Prostate gland (tissue), 2 donors: Measurements from ENCODE around the gene SSBP3. TPM values are rescaled to one million over a fixed set of nuclear protein-coding genes. Genes with fewer than 3 reads are reported as not detected.

Experiments used
- DNase-seq: peaks from one replicate; pipeline ENCODE4 v3.0.0-alpha.2; 2019; ENCODE audit warnings: low spot score
- H3K27ac ChIP-seq, 2 donors: fragments of 200-600 bp; sonication (generic); 2 replicates each; pipeline ENCODE4 v1.5.1; 2017 to 2019
- H3K27me3 ChIP-seq: fragments of 200-600 bp; sonication (generic); replicated peaks from 2 replicates; pipeline ENCODE4 v1.5.1; 2019; ENCODE audit not compliant: insufficient read depth
- H3K36me3 ChIP-seq, 2 donors: fragments of 200-600 bp; sonication (generic); 1 replicate in 1 of 2; 2 replicates in 1 of 2; pipeline versions ENCODE4 v1.5.1 to v1.8.1; 2017 to 2019
- H3K4me1 ChIP-seq: fragments of 200-600 bp; sonication (generic); replicated peaks from 2 replicates; pipeline ENCODE4 v1.5.1; 2019
- H3K4me3 ChIP-seq, 2 donors: fragments of 200-600 bp; sonication (generic); 2 replicates each; pipeline ENCODE4 v1.5.1; 2017 to 2019
- H3K9me3 ChIP-seq: fragments of 200-600 bp; sonication (generic); 2 replicates; pipeline ENCODE4 v1.5.1; 2017
- POLR2A ChIP-seq: fragments of 450-650 bp; IDR thresholded peaks from one replicate; pipeline ENCODE4 v1.6.1; 2016; ENCODE audit warnings: antibody characterized with exemption, mild to moderate bottlenecking
- POLR2AphosphoS5 ChIP-seq: sonication (generic); formaldehyde crosslinking; IDR thresholded peaks from one replicate; pipeline ENCODE4 v1.6.1; 2017; ENCODE audit warnings: antibody characterized with exemption
- WGBS: methylation state at CpG from one replicate; pipeline ENCODE4 v1.1.5; 2018; 5-methylcytosine and 5-hydroxymethylcytosine counted together
- intact Hi-C: fragments of 100-400 bp; cut with DNase I; formaldehyde crosslinking; loops from one replicate; pipeline ENCODE4 v1.14.2; 2022
- total RNA-seq, 2 donors: library from RNA; depleted of rRNA; stranded (reverse); fragments of >200 nt; gene quantifications; one replicate each; pipeline ENCODE4 v1.1.0, GENCODE V29; 2016
- TF ChIP-seq, protein P1 (sequence below), 4 experiments: fragments of 200-600 bp in 2 of 4; fragments of 450-650 bp in 2 of 4; sonication (generic) in 2 of 4; IDR thresholded peaks; 1 replicate in 3 of 4; 2 replicates in 1 of 4; pipeline ENCODE4 v1.5.1; 2016 to 2019; ENCODE audit warnings: antibody characterized with exemption in 4 of 4, mild to moderate bottlenecking in 2 of 4, moderate library complexity in 2 of 4

SSBP3 gene
- total RNA-seq, 2 donors from 2014 or later: 45.0 to 94.4 TPM

DNA sequence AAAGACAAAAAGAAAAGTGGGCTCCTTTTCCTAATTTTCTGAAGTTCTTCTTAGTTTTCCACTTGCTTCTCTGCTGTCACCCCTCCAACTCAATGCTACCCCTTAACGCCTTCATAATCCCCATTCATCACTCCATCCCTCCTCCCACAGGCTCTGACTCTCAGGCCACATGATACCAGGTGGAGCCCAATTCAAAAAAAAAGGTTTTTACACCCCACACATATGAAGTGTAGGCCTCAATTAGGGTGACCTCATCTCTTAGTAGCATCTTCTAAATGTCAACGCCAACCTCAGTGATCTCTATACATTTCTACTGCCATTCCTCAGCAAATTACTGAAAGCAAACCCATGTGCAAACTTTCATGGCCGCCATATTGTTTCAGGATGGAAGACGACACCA, 6.4 kb downstream of the SSBP3 start:
- peaks cover 0 to 10% of the 10 kb centered on the region in 2 donors for H3K36me3 ChIP-seq
- peaks cover 11% of the 10 kb centered on the region for H3K4me1 ChIP-seq
- 95% methylated on average over 4 of the region's 4 CpGs for WGBS
- no peak overlapping the region for H3K27ac ChIP-seq
- H3K4me3 ChIP-seq: no peak overlapping the region
- DNase-seq: no peak
- no peaks in the 10 kb centered on the region for H3K27me3 ChIP-seq
- intact Hi-C loops: loop anchor here (5.0 kb wide), 1 partner anchor 72 kb away; no protein-coding TSS in a partner anchor
- no peaks in the 10 kb centered on the region for H3K9me3 ChIP-seq
- TF ChIP-seq POLR2A: no peak
- TF ChIP-seq POLR2AphosphoS5: no peak
- TF ChIP-seq, protein P1, sequence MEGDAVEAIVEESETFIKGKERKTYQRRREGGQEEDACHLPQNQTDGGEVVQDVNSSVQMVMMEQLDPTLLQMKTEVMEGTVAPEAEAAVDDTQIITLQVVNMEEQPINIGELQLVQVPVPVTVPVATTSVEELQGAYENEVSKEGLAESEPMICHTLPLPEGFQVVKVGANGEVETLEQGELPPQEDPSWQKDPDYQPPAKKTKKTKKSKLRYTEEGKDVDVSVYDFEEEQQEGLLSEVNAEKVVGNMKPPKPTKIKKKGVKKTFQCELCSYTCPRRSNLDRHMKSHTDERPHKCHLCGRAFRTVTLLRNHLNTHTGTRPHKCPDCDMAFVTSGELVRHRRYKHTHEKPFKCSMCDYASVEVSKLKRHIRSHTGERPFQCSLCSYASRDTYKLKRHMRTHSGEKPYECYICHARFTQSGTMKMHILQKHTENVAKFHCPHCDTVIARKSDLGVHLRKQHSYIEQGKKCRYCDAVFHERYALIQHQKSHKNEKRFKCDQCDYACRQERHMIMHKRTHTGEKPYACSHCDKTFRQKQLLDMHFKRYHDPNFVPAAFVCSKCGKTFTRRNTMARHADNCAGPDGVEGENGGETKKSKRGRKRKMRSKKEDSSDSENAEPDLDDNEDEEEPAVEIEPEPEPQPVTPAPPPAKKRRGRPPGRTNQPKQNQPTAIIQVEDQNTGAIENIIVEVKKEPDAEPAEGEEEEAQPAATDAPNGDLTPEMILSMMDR (IDR thresholded peaks at IDR 0.05): no peak

DNA sequence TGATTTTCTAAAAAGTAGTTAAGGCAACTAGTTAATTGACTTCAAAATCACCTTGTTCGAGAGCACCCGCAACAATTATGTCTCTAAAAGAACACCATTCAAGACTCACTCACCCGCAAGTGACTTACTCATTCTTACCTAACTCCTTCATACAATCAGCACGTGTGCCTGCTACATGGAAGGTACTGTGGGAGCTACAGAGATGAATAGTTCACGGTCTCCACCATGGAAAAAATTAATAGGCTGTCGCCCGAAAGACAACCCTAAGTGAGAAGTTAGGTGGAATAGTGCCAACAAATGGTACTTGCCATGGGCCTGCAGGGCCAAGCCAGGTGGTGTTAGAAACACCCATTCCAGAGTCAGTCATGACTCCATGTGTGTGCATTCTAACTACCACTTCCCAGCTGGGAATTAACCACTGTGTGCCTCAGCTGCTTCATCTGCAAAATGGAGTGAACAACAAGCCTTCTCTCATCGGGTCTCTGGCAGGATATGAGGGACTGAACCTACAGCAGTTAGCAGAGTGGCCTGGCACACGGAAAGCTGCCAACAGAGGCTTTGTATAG, 7.1 kb downstream of the SSBP3 start:
- H3K27me3 ChIP-seq: no peaks in the 10 kb centered on the region
- H3K4me3 ChIP-seq: no peak overlapping the region
- H3K9me3 ChIP-seq: no peaks in the 10 kb centered on the region
- H3K27ac ChIP-seq: no peak overlapping the region
- WGBS: 79% methylated on average over 9 of the region's 9 CpGs
- TF ChIP-seq POLR2AphosphoS5 (no peak), POLR2A (no peak)
- H3K36me3 ChIP-seq: peaks cover 0 to 10% of the 10 kb centered on the region in 2 donors
- intact Hi-C loops: loop anchor here (5.0 kb wide), 1 partner anchor 72 kb away; no protein-coding TSS in a partner anchor
- peaks cover 6% of the 10 kb centered on the region for H3K4me1 ChIP-seq
- DNase-seq: no peak

DNA sequence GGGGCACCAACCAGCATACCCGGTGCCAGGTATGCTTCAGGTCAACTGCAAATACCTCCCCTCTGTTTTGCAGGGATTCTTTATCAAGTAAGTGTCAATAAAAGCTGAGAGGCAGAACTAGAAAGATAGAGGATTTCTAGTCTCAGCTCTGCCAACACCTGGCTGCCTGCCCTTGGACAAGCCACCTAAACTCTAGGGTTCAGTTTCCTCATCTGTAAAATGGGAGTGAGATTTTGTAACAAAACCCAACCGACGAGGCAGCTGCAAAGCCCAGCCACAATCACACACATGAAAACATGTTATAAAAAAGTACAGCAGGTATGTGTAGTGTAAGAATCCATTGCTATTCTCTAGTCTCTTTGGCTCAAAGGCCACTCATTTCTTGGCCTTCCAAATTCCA, 8.2 kb downstream of the SSBP3 start:
- DNase-seq: no peak
- Histone ChIP-seq H3K9me3 (no peaks in the 10 kb centered on the region), H3K36me3 (peaks cover 0 to 10% of the 10 kb centered on the region in 2 donors), H3K4me3 (no peak overlapping the region), H3K4me1 (peaks cover 4% of the 10 kb centered on the region), H3K27ac (no peak overlapping the region), H3K27me3 (no peaks in the 10 kb centered on the region)
- WGBS: 76% methylated on average over 3 of the region's 3 CpGs
- intact Hi-C loops: loop anchor here (5.0 kb wide), 1 partner anchor 71 kb away; no protein-coding TSS in a partner anchor
- TF ChIP-seq, protein P1 (IDR thresholded peaks at IDR 0.05): no peak
- TF ChIP-seq POLR2AphosphoS5 (no peak), POLR2A (no peak)

GRCh38 chr1:54397090-54397591, 9.1 kb downstream of the SSBP3 start:
- 25% methylated on average over 5 of the region's 5 CpGs for WGBS
- H3K4me1 ChIP-seq: peaks cover 4% of the 10 kb centered on the region
- no peak overlapping the region for H3K4me3 ChIP-seq
- DNase-seq: no peak
- H3K9me3 ChIP-seq: no peaks in the 10 kb centered on the region
- peaks cover 0 to 10% of the 10 kb centered on the region in 2 donors for H3K36me3 ChIP-seq
- TF ChIP-seq POLR2AphosphoS5 (no peak), POLR2A (no peak)
- TF ChIP-seq, protein P1 (IDR thresholded peaks at IDR 0.05): no peak
- H3K27ac ChIP-seq: no peak overlapping the region
- intact Hi-C loops: loop anchor here (5.0 kb wide), 1 partner anchor 70 kb away; no protein-coding TSS in a partner anchor
- H3K27me3 ChIP-seq: no peaks in the 10 kb centered on the region

GRCh38 chr1:54396261-54396933, 9.8 kb downstream of the SSBP3 start:
- WGBS: 39% methylated on average over 8 of the region's 8 CpGs
- Histone ChIP-seq H3K4me3 (no peak overlapping the region), H3K36me3 (peaks cover 0 to 10% of the 10 kb centered on the region in 2 donors), H3K27me3 (no peaks in the 10 kb centered on the region), H3K4me1 (peaks cover 4% of the 10 kb centered on the region), H3K27ac (no peak overlapping the region), H3K9me3 (no peaks in the 10 kb centered on the region)
- intact Hi-C loops: loop anchor here (5.0 kb wide), 1 partner anchor 69 kb away; no protein-coding TSS in a partner anchor
- no peak for TF ChIP-seq POLR2A
- TF ChIP-seq, protein P1 (IDR thresholded peaks at IDR 0.05): no peak
- no peak for TF ChIP-seq POLR2AphosphoS5
- no peak for DNase-seq
